Activated T-helper 9 cell treated with anti-CD3 and anti-CD28 coated beads, Interleukin-2, amount 50 U/mL, for 16 hours (primary cell): ENCODE results near the gene ANGEL1.

Experiments
- DNase-seq: peaks from one replicate; pipeline ENCODE4 v3.0.0-alpha.2; 2020; ENCODE audit warnings: low read depth

ANGEL1 gene

DNA sequence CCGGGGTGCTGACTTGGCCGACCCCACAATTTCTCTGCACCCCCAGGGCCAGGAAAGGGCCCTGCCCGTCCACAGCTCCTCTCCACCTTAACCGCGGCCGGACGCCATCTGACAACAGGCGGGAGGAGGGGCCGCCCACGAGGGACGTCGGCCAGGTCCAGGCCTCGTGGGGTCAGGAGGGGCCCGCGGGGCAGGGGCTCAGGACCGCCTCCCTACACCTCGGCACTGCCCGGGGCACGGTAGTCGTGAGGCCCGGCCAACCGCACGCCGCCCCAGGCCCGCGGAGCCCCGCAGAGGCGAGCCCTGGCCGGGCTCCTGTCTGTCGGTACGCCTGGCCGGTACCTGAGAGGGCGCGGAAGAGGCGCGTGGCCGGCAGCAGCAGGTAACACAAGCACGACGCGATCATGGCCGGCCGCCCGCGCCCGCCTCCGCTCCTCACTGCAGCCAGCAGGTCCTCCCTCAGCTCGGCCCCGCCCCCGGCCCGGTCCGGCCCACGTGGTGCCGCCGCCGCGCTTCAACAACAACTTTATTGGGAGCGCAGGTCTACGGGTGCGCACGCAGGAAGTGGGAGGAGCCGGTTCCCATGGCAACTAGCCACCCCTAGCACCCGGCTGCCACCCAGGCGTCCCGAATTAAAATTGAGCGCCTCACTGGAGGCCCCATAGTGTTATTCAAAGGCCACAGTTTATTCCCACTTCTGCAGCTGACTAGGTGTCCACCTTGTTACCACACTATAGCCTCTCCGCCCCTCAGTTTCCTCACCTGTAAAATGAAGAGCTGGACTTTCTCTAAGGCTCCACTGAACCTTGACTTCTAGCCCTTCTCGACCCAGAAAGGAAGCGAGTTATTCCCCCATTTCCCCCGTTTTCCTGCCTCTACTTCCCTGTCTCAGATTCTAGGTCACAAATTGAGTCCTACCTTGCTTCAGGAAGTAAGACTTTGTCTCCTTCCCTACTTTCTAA is at the start of gene ANGEL1:
Gene ANGEL1 (minus strand): TSS at position 461 of the 962 bp plus-strand sequence. CDS start 55 bp downstream, at position 406.
- peak; percentile 94 for DNase-seq

DNA sequence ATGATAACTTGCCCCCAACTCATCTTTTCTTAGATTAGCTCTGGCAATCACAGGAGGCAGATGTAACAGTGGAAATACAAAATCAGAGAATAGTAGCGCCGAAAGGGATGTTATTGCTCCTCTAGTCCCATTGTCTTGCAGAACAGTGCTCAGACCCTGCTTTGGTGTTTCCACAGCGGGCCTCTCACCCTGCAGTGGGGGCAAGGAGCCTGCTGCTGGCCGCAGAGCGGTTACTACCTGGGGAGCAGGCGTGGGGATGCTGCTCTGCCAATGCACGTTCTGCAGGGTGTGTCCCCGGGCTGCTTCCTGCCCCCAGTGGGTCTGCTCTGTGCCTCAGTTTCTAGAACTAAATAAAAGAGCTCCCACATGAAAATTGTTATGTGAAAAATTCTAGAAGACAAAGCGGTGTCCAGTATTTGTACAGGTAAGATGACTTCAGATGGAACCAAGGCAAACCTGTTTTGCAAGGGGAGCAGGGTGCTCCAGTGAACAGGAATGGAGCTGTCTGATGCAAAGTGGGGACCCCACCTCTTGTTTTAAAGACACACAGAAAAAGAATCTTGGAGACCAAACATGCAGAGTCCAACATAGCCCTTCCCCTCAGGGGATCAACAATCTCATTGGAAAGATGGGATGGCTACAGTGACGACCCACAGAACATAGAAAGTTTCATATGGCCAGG is 49.0 kb upstream of the ANGEL1 start:
- no peak for DNase-seq

GRCh38 chr14:76856769-76857168 is 44.1 kb upstream of the ANGEL1 start:
- DNase-seq, result no peak

GRCh38 chr14:76855066-76855465 is 42.4 kb upstream of the ANGEL1 start:
- DNase-seq, result no peak

DNA sequence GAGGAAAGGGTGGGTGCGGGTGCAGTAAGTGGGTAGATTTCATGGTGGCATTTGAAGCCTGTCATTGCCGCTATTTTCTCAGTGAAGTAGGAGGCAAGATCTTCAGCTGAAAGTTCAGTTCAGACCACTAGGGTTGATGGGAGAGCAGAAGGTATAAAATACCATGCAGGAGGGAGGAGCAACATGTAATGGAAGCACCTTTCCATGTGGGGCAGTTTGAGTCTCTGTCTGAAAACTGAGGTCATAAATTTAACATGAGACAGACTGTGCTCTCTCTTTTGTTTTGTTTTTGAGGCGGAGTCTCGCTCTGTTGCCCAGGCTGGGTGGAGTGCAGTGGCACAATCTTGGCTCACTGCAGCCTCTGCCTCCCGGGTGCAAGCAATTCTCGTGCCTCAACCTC is 36.2 kb upstream of the ANGEL1 start:
- DNase-seq, result no peak

DNA sequence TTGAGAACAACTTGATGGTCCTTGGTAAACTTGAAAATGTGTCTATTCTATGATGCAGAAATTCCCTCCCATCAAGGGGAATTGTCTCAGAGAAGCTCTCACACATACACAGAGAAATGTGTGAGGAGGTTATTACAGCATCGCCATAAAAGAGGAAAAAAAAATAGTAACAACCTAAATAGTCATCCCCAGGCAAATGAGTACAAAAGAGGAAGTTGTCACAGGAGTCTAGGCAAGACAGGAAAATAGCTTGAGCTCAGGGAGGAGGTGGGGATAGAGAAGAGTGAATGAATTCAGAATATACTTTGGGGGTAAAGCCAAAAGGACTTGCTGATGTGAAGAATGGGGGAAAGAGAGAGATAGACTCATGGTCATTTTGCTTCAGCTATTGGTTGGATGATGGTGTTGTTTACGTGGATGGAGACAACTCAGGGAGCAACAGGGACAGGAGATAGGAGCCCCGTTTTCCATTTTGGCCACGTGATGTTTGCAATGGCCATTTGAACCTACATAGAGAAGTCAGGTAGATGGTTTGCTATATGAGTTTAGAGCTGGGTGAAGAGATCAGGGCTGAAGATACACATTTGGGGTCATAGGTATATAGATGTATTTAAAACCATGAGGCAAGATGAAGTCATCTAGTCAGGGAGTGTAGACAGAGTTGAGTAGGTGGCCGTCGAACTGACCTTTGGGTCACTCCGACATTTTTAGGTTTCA is 33.8 kb upstream of the ANGEL1 start:
- no peak for DNase-seq

GRCh38 chr14:76844223-76844622 is 31.5 kb upstream of the ANGEL1 start:
- DNase-seq, result peak; percentile 41

DNA sequence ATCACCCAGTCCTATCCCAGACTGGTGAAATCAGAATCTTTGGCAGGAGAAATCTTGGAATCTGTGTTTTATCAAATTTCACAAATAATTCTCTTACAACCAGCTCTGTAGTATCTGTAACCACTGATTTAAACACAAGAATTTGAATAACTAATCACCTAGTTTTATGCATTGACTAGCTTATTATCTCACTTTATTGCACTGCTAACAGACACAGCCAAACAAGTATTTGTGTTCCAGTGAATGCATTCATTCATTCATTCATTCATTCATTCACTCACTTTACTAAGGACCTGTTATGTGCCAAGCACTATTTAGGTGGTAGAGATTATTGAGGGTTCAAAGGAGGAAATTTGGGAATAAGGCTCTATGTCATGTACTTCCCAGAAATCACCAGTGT is 29.7 kb upstream of the ANGEL1 start:
- no peak for DNase-seq

DNA sequence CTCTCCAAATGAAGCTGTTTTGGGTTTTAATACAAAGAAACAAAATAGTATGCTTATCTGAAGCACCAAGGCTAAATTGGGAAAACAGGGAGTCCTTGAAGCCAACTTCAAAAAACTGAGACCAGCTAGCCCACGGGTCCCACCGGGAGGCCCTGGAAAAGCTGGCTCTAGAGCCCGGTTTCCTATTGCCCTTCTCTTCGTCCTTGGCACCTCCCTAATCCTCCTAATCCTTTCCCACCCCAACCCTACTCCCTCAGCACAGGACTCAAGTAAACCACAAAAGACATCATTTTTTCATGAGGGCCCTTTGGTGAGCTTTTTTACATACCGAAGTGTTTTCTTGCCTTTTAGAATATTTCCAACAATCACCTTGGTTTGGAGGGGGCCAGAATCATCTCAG is 24.8 kb upstream of the ANGEL1 start:
- DNase-seq, result no peak

GRCh38 chr14:76836029-76836630 is 23.4 kb upstream of the ANGEL1 start:
- no peak for DNase-seq

DNA sequence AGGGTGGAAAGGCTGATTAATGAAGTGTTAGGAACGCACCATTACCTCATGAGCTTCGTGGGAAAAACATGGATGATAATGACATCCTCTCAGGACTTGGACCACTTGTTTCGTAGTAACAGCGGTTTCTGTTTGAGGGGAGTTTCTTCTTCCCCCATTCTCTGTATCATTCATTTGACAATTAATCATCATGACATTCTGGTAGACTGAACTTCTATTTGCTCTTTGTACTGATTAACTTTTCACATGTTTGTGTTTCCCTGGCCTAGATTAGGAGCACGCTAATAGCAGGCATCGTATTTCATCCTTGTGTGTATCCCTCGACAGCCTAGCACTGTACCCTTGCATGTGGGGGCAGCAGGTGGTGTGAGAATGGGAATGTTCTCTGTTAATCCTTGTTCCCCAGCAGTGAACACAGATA is 21.6 kb upstream of the ANGEL1 start:
- DNase-seq, result no peak

GRCh38 chr14:76833011-76833410 is 20.3 kb upstream of the ANGEL1 start:
- DNase-seq, result no peak

DNA sequence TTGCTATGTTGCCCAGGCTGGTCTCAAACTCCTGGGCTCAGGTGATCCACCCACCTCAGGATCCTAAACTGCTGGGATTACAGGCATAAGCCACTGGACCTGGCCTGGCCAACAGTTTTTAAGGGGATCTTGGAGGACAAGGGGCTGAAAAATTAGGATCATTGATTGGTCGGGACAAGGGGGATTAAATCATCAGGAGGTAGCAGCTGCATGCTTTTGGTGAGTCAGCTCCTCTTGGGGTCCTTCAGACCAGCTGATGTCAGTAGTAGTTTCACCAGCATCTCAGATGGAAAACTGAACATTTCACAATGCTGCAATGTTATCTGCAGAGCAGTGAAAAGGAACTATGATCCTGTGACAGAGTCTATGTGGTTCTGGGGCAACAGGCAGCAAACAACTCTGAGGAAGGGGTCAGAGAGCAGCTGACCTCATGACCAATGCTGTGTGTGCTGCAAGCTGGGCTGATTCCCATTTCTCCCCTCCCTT is 19.9 kb upstream of the ANGEL1 start:
- DNase-seq, result no peak

DNA sequence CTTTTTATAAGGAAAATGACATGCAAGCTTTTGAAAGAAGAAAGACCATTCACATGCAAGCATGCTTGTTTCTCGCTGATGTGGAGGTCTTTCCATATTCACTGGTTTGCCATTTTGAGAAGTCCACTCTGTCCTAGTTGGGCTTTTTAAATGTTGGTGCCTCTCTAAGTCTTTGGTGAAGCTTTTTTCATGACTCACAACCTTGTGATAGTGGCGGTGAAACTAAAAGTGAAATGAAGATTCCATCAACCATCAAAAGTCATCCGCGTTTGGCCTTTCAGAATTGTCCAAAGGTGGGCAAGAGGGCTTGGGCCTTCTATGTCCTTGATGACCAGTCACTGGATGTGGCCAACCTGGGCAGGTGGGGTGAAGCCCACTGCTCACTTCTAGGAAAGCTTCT is 17.9 kb upstream of the ANGEL1 start:
- no peak for DNase-seq

DNA sequence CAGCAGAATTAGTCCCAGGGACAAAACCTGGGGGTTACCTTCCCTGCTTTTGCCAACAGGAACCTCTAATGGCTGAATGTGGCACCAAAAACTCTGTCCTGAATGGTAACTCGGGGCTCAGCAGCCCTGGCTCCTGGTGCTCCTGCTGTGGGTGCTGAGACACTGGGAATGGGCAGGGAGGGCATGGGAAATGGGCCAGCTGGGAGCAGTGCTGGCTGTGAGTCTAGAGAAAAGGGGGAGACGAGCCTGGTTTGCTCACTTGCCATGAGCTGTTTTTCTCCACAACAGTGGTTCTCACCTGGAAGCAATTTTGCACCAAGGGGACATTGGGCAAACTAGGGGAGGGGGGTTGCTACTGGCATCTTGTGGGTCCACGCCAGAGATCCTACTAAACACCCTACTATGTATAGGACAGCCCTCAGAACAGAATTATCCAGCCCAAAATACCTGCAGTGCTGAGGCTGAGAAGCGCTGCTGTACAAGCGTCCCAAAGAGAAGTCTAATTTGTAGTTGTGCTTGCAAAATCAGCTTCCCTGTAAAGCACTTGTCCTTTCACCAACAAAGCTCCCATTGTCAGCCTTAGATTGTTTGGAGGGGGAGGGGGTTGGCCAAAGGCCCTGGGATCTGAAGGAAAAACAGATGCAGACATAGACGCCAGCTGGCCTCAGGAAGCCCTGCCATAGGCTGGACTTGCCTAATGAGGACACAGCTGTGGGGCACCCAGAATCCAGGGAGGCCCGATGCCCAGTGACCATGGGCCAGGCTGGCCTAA is 17.2 kb upstream of the ANGEL1 start:
- no peak for DNase-seq

DNA sequence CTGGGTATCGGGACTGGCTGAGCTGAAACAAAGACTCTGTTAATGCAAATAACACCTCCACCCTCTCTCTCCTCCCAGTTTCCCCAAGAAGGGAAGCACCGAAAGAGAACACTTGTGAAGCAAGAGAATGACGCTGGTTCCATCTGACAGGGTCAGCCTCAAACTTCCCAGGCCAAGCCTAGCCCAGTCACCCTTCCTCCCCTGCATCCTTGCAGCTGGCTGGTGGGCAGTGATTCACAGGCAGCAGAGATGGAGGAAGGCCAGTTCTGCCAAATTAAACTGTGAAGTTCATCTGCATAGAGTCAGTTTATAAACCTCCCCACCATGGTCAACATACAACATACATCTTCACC is 16.3 kb upstream of the ANGEL1 start:
- no peak for DNase-seq

DNA sequence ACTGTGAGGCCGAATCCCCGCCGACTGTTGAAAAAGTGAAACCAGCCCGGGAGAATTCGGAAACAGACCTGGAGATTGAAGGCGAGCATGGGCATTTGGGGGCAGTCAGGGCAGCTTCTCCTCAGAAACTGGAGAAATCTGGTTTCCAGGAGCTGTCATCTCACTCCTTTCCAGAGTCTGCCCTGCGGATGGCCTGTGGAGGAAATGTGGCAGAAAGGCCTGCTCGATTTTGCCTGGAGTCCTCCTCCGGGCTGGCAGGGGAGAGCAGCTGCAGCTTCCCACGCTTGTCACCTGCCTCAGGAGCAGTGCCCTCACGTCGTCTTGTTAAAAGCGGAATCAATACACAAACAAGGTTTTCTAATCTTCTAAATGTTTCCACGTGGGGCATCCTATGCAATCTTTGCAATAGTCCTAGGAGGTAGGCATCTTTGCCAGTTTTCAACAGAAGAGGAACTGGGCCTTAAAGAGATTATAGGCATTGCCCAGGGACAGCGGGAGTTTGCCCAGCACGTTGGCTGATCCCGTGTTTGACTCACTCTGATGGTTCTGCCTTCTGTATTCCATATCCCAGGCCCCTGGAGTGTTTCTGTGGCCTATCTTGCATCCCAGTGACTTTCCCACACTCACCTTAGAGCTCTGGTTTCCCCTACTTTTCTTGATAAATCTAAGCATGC is 15.8 kb upstream of the ANGEL1 start:
- no peak for DNase-seq

DNA sequence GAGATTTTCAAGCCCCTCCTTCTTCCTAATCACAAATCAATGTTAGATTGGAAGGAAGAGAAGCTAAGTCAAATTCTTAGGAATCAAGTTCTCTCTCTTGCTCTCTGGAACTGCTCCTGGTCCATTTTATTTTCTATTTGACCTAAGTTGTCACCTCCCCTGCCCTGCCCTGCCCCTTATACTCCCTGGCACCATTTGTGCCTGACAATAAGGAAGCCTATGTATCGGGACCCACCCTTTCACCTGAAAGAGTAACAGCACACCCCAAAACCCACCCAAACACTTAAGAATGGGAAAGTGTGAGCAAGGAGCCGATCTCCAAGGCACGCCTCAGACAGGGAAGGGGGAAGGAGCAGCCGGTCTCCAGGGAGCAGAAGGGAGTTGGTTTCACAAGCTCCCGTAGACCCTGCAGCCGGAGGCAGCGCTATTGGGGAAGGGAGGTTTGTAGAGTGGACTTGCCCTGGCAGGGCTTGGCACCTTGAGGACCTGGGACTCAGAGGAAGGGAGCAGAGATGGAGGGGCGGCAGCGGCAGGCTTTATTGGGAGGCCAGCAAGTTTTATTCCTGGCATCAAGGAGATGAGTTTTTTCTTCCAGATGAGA is 15.1 kb upstream of the ANGEL1 start:
- DNase-seq, result no peak

GRCh38 chr14:76826122-76826521 is 13.4 kb upstream of the ANGEL1 start, which contains the start of gene LRRC74A:
TSS of gene LRRC74A (plus strand) at chr14:76826408. CDS start at chr14:76826698, 290 bp downstream.
- DNase-seq, result no peak

- no peak for DNase-seq
These were observed 8.0 kb upstream of the ANGEL1 start for GRCh38 chr14:76820700-76821099.
